HG03558 (cell line): ENCODE measurements around the gene AP2A1.

Experiments
- ATAC-seq: cut with Tn5 transposase; IDR thresholded peaks from one replicate; pipeline ENCODE4 v1.9.1; 2021; ENCODE audit warnings: moderate number of reproducible peaks; ENCODE audit not compliant: unreplicated experiment; ENCODE audit errors: extremely low read depth

AP2A1 gene

GRCh38 chr19:49764341-49764740 lies 2.5 kb upstream of the AP2A1 start:
- no peak for ATAC-seq

- peak; percentile 79 for ATAC-seq
Measured at GRCh38 chr19:49766007-49766929, 533 bp upstream of the AP2A1 start.

DNA sequence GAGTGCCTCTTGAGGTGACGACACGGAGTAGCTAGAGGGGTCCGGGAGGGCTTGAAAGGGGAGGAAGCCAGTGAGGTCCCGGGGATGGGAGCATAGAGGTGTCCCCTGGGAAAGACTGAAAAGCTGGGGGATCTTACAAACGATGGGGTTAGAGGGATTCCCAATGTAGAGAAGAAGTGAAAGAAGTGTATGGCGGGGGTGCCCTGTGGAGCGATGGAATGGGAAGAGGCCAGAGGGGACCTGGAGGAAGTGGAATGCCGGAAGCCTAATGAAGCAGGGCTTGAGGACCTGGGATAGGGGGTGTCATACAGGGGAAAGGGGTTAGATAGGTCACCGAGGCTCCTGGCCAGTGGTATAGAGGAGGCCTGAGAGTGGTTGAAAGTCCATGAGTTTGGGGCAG lies 580 bp downstream of the AP2A1 start:
- ATAC-seq: no peak

DNA sequence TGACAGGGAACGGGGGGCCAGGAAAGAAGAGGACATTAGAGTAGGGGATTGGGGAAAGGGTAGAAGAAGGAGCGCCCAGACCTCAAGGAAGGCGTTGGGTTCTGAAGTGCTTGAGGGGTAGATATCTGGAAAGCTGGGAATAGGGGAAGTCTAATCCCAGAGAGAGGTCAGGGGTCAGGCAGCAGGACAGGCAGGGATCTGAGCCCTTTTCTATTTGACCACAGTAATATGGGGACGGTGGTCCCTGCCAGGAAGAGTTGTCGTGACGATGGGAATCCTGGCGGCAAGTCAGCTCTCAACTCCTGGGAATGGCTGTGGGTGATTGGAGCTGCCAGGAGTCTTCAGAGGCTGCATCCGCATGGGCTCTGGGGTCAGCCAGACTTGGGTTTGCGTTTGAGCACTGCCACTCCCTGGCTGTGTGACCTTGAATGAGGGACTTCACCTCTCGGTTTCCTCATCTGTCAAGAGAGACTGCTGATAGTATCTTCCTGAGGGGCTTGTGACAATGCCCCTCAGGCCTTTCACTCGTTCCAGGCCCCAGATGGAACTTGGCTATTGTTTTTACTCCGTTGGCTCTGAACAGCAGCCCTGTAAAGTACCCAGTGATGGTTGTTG lies 1.3 kb downstream of the AP2A1 start:
- ATAC-seq: no peak

GRCh38 chr19:49770529-49770928 lies 3.7 kb downstream of the AP2A1 start:
- ATAC-seq: no peak

GRCh38 chr19:49771674-49772139 lies 4.9 kb downstream of the AP2A1 start:
- ATAC-seq: no peak

DNA sequence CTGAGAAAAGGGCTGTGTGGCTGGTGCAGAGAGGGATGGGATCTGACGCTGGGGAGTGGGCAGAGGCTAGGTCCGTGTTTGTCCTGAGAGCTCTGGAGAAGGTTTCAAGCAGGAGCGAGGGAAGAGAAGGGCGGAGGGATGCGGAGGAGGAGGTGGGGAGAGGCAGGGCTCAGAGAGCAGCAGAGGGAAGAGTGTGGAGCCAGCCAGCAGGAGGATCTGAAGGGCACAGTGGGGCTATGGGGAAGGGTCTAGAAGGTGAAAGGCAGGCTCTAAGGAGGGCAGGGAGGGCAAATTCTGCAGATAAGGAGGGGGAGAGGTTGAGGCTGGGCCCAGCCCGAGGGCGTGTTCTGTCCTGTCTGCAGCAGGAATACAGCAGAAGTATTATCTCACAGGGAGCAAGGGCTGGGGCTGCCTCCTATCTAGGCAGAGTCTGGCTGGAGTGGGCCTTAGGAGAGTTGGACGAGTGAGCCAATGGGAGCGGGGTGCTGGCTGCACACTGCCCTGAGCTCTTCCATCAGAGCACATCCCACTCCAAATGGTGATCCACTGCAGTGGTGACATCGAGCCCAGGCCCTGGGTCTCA lies 6.1 kb downstream of the AP2A1 start:
- no peak for ATAC-seq

GRCh38 chr19:49773663-49774350 lies 7.0 kb downstream of the AP2A1 start:
- no peak for ATAC-seq

GRCh38 chr19:49774969-49775368 lies 8.2 kb downstream of the AP2A1 start:
- ATAC-seq: no peak

GRCh38 chr19:49775742-49776370 lies 9.1 kb downstream of the AP2A1 start:
- ATAC-seq: no peak

GRCh38 chr19:49776371-49776764 lies 9.6 kb downstream of the AP2A1 start:
- no peak for ATAC-seq

- no peak for ATAC-seq
Measured at GRCh38 chr19:49779731-49780555, 13.1 kb downstream of the AP2A1 start.

DNA sequence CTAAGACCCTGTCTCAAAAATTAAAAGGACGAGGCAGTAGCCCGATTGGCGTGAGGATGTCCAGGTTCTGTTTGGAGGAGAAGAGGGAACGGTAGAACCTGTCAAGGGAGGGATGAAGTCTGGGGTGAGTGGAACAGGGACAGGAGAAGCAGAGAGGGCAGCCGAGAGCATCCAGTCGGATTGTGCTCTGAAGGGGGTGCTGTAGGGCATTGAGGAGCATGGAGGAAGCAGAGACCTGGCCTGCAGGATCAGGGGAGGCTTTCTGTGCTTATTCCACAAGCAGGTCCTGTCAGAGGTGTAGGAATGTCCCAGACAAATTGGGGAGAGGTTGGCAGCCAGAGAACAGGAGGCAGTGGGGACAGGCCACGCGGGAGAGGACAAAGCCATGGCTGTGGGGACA lies 14.1 kb downstream of the AP2A1 start:
- ATAC-seq: no peak

- ATAC-seq: no peak
Measured at GRCh38 chr19:49781394-49781793, 14.6 kb downstream of the AP2A1 start.

DNA sequence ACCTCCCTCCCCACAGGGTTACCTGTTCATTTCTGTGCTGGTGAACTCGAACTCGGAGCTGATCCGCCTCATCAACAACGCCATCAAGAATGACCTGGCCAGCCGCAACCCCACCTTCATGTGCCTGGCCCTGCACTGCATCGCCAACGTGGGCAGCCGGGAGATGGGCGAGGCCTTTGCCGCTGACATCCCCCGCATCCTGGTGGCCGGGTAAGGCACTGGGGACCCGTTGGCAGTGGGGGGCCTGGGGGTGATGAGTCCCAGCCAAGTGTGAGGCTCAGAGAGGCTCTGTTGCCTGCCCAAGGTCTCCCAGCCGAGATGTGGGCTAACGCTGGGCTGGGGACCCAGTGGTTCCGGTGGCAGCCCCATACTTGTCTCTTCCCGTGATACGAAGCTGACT lies 15.7 kb downstream of the AP2A1 start:
- no peak for ATAC-seq

DNA sequence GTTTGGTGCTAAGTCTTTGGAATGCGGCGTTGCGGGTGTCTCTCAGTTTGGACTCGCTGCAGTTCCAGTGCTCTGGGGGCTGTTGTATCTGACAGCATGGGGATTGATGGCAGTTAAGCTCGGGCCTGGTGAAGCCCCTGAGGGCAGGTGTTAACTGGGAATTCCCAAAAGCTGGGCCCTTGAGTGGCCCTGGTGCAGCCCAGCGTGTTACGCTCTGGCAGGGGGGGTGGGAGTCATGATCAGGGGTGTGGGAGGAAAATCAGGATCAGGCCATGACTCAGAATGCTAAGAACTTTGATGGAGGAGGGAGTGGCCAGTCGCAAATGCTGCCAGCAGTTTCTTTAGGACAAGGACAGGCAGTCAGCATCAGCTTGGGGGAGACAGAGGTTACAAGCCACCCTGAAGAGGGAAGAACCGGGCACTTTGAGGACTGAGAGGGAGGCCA lies 19.6 kb downstream of the AP2A1 start:
- ATAC-seq: no peak

DNA sequence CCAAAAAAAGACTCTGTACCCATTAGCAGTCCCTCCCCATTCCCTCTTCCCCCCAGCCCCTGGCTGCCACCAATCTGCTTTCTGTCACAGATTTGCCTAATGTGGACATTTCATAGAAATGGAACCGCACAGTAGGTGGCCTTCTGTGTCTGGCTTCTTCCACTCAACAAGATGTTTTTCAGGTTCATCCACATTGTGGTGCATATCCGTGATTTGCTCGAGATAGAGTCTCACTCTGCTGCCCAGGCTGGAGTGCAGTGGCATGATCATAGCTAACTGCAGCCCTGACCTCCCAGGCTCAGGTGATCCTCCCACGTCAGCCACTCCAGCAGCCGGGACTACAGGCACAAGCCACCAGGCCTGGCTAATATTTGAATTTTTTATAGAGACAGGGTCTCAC lies 20.9 kb downstream of the AP2A1 start:
- ATAC-seq: no peak

GRCh38 chr19:49788857-49789256 lies 22.1 kb downstream of the AP2A1 start:
- no peak for ATAC-seq

- no peak for ATAC-seq
Measured at GRCh38 chr19:49790866-49791265, 24.1 kb downstream of the AP2A1 start.
